ENCODE results near the gene UNK.
"Not testable (repeated sequence)": the region's sequence is repeated elsewhere in the genome, so short reads cannot be mapped to it uniquely, and the experiment has no call there.

DNA sequence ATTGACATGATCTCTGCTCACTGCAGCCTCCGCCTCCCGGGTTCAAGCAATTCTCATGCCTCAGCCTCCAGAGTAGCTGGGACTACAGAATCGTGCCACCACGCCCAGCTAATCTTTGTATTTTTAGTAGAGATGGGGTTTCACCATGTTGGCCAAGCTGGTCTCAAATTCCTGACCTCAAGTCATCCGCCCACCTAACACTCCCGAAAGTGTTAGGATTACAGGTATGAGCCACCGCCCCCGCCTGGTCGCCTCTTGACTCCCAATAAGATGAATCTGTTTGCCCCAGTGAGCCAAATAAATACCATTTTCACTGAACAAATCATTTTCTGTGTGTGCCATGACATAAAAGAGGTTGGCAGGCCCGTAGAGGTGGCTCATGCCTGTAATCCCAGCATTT, 74.8 kb downstream of the UNK start:
- TF ChIP-seq, protein P1, sequence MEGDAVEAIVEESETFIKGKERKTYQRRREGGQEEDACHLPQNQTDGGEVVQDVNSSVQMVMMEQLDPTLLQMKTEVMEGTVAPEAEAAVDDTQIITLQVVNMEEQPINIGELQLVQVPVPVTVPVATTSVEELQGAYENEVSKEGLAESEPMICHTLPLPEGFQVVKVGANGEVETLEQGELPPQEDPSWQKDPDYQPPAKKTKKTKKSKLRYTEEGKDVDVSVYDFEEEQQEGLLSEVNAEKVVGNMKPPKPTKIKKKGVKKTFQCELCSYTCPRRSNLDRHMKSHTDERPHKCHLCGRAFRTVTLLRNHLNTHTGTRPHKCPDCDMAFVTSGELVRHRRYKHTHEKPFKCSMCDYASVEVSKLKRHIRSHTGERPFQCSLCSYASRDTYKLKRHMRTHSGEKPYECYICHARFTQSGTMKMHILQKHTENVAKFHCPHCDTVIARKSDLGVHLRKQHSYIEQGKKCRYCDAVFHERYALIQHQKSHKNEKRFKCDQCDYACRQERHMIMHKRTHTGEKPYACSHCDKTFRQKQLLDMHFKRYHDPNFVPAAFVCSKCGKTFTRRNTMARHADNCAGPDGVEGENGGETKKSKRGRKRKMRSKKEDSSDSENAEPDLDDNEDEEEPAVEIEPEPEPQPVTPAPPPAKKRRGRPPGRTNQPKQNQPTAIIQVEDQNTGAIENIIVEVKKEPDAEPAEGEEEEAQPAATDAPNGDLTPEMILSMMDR (IDR thresholded peaks at IDR 0.05) = not testable (repeated sequence)
- not testable (repeated sequence) for TF ChIP-seq POLR2AphosphoS5, POLR2A (IDR thresholded peaks at IDR 0.05)

All from sigmoid colon (tissue), 4 donors.